Kidney epithelial cell (primary cell): ENCODE data around the gene HIRA. TPM values are rescaled to one million over a fixed set of nuclear protein-coding genes. Genes with fewer than 3 reads are reported as not detected.

ENCODE experiments used
- DNase-seq: peaks from one replicate; pipeline ENCODE4 v3.0.0-alpha.2; 2010; ENCODE audit warnings: low read depth
- H3K27me3 ChIP-seq: 2 replicates; pipeline ENCODE4 v1.6.0; 2011; ENCODE audit warnings: low read length; ENCODE audit not compliant: control insufficient read depth, insufficient read depth
- H3K36me3 ChIP-seq: 2 replicates; pipeline ENCODE4 v1.5.1; 2011; ENCODE audit warnings: low read length; ENCODE audit not compliant: control insufficient read depth, insufficient read depth
- H3K4me3 ChIP-seq: 2 replicates; pipeline ENCODE4 v1.5.1; 2011; ENCODE audit warnings: low read depth, mild to moderate bottlenecking, control low read depth, low read length
- total RNA-seq: library from RNA; depleted of rRNA; stranded (reverse); fragments of >200 nt; gene quantifications from 2 replicates; pipeline ENCODE4 v1.2.3, GENCODE V29; 2015
- TF ChIP-seq, protein P1 (sequence below): IDR thresholded peaks from 2 replicates; pipeline ENCODE4 v1.5.1; 2011; ENCODE audit warnings: mild to moderate bottlenecking, moderate library complexity, low read length, control low read depth, inconsistent platforms; ENCODE audit not compliant: insufficient read depth, poor library complexity, severe bottlenecking

HIRA gene
- total RNA-seq, 1 donor from 2014 or later: 31.8 TPM

- peak; percentile 56 for DNase-seq
- Histone ChIP-seq H3K27me3 (no peaks in the 10 kb centered on the region), H3K4me3 (peak within 1 kb of the TSS; percentile 64), H3K36me3 (no peaks in the 10 kb centered on the region)
- TF ChIP-seq, protein P1, sequence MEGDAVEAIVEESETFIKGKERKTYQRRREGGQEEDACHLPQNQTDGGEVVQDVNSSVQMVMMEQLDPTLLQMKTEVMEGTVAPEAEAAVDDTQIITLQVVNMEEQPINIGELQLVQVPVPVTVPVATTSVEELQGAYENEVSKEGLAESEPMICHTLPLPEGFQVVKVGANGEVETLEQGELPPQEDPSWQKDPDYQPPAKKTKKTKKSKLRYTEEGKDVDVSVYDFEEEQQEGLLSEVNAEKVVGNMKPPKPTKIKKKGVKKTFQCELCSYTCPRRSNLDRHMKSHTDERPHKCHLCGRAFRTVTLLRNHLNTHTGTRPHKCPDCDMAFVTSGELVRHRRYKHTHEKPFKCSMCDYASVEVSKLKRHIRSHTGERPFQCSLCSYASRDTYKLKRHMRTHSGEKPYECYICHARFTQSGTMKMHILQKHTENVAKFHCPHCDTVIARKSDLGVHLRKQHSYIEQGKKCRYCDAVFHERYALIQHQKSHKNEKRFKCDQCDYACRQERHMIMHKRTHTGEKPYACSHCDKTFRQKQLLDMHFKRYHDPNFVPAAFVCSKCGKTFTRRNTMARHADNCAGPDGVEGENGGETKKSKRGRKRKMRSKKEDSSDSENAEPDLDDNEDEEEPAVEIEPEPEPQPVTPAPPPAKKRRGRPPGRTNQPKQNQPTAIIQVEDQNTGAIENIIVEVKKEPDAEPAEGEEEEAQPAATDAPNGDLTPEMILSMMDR: no peak
Observed at GRCh38 chr22:19432133-19432851, 759 bp upstream of the HIRA start, which contains the start of gene MRPL40. Gene MRPL40 (plus strand): TSS chr22:19432545. CDS start chr22:19432555, 10 bp downstream.

DNA sequence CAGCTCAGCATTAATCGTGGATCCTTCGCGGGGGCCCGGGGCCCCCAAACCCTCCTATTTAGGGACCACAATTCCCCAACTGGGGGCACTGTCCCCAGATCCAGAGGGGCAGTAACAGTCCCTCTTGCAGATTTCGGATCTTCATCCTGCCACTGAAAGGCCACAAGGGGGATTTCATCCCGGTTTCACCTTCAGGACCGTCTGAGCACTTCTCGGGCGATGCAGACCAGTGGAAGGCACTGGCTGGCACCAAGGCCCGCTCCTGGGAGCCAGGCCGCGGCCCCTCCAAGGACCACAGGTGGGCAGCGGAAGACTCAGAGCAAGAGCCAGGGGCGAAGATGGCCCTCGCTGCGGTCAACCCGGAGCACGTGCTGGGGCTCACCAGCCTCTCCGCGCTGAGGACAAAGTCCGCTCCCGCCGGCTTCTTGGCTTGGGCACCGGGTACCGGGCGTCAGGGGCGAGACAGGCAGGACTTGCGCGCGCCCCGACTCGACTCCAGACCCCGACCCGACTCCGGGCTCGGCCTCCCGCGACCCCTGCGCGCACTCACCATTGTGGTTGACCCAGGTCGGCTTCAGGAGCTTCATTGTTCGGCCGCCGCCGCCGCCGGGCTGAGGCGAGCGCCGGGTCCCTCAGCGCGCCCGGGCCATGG is 517 bp downstream of the HIRA start:
- H3K27me3 ChIP-seq: no peaks in the 10 kb centered on the region
- TF ChIP-seq, protein P1: peak; percentile 7
- peak overlapping the region; percentile 64 for H3K4me3 ChIP-seq
- DNase-seq: no peak
- H3K36me3 ChIP-seq: no peaks in the 10 kb centered on the region

DNA sequence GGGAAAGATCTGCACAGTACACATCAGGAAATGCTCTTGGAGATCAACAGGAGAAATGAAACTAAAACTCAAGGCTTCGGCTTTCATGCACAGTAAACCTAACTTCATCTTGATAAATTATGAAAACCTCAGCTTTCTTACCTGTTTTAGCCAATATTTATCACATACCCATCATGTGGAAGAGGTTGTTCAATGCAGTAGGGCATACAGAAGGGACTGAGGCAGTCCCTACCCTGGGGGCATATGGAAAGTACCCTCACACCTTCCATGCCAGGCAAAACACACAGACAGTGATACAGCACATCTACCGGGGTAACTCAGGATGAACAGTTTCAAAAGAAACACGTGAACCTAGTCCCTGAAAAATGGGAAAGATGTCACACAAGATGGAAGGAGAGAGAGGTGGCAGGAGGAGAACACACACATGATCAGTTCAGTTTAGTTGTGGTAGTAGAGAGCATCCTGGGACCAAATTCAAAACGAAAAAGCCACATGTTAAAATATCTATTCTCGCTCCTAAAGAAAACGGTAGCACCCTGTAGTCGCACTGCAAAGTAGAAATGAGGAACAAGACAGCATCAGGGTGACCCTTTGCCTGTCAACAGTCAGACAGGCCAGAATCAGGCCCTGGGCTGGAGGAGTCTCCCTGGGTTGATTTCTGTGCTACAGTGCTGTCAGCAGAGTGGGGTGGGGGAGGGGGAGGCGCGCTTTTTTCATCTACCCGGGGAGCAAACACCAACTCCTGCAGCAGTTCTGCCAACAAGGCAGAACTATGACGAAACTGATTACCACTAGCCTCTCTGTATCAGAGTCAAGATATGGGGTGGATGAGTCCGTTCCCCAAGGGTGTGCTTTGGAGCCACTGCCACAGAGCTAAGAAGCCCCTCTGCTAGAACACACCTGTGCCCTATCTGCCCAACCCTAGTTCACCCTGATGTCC is 1.3 kb downstream of the HIRA start:
- H3K27me3 ChIP-seq: no peaks in the 10 kb centered on the region
- DNase-seq: no peak
- H3K4me3 ChIP-seq: peak overlapping the region; percentile 64
- TF ChIP-seq, protein P1: no peak
- no peaks in the 10 kb centered on the region for H3K36me3 ChIP-seq

- TF ChIP-seq, protein P1: no peak
- DNase-seq: no peak
- no peaks in the 10 kb centered on the region for H3K36me3 ChIP-seq
- no peaks in the 10 kb centered on the region for H3K27me3 ChIP-seq
- no peak overlapping the region for H3K4me3 ChIP-seq
Observed at GRCh38 chr22:19424186-19424500, 7.4 kb downstream of the HIRA start.

DNA sequence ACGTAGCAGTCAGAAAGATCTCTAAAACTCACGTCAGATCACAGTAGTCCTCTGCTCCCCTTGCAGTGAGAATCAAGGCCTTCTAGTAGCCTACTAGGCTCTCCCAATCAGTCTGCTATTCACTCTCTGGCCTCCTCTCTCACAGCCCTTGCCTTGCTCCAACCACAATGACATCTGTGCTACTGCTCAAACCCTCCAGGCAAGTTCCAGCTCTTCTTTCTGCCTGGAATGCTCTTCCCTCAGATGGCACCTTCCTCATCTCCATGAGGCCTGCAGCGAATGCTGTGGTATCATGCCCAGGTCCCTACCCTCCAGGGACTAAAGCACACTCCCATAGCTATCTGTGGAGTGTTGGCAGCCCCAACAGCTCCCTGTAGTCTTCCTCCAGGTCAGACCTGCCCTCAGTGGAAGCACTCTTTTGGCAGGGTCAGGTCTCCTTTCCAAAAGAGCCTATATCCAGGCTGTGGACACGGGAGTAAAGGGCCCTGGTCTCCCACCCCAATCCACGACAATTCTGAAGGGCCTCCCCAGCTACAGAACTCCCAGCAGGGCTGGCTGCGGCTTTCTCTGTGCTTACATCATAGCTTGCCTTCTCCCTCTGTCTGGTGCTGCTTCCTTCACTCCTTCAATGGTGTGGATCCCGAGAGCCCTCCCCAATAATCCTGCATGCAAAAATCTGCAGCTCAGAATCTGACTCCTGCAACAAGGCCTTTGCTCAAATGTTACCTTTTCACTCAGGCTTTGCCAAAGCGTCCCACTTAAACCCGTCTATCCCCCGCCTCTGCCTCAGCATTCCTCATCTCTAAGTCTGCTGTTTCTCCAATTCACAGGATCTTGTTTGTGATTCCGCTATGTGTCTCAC is 8.9 kb downstream of the HIRA start:
- no peak for DNase-seq
- Histone ChIP-seq H3K27me3 (no peaks in the 10 kb centered on the region), H3K4me3 (no peak overlapping the region), H3K36me3 (no peaks in the 10 kb centered on the region)
- TF ChIP-seq, protein P1: no peak
